Neural cell (in vitro differentiated cells): Measurements from ENCODE around the gene CAPN12. TPM values are rescaled to one million over a fixed set of nuclear protein-coding genes. Genes with fewer than 3 reads are reported as not detected.

Experiments used
- H2AFZ ChIP-seq: fragments of 200-600, 300-800 bp; sonication (generic), shearing (Covaris generic); 2 replicates; pipeline ENCODE4 v1.6.0; 2014; ENCODE audit warnings: low read depth, mild to moderate bottlenecking, antibody characterized with exemption, low read length, moderate library complexity
- H3F3A ChIP-seq: fragments of 200-600 bp; shearing (Covaris generic); 2 replicates; pipeline ENCODE4 v1.6.1; 2016; ENCODE audit warnings: mild to moderate bottlenecking, moderate library complexity, mixed read lengths, antibody characterized with exemption, low read length; ENCODE audit not compliant: insufficient read depth, poor library complexity, severe bottlenecking
- H3K27ac ChIP-seq: fragments of 200-600, 300-800 bp; sonication (generic), shearing (Covaris generic); 2 replicates; pipeline ENCODE4 v1.5.1; 2014; ENCODE audit warnings: mild to moderate bottlenecking, low read length, moderate library complexity
- H3K27me3 ChIP-seq: fragments of 300-800, 200-600 bp; sonication (generic), shearing (Covaris generic); 2 replicates; pipeline ENCODE4 v1.6.0; 2014; ENCODE audit warnings: mild to moderate bottlenecking, low read depth, low read length, moderate library complexity; ENCODE audit not compliant: insufficient read depth
- H3K36me3 ChIP-seq: fragments of 300-800, 200-600 bp; sonication (generic), shearing (Covaris generic); 2 replicates; pipeline ENCODE4 v1.5.1; 2014; ENCODE audit warnings: mild to moderate bottlenecking, antibody characterized with exemption, low read length, moderate library complexity; ENCODE audit not compliant: insufficient read depth
- H3K4me2 ChIP-seq: fragments of 300-800, 200-600 bp; sonication (generic), shearing (Covaris generic); 2 replicates; pipeline ENCODE4 v1.6.0; 2014; ENCODE audit warnings: mild to moderate bottlenecking, low read length
- H3K4me3 ChIP-seq: fragments of 300-800, 200-600 bp; sonication (generic), shearing (Covaris generic); 2 replicates; pipeline ENCODE4 v1.5.1; 2014; ENCODE audit warnings: mild to moderate bottlenecking, low read length, moderate library complexity
- H3K79me2 ChIP-seq: fragments of 200-600 bp; shearing (Covaris generic); replicated peaks from 2 replicates; pipeline ENCODE4 v1.6.0; 2014; ENCODE audit warnings: mild to moderate bottlenecking, low read length, moderate library complexity; ENCODE audit not compliant: insufficient read depth
- H3K9ac ChIP-seq: fragments of 300-800, 200-600 bp; sonication (generic), shearing (Covaris generic); 2 replicates; pipeline ENCODE4 v1.6.1; 2016; ENCODE audit warnings: mild to moderate bottlenecking, low read length, mixed read lengths
- H3K9me2 ChIP-seq: fragments of 200-600 bp; shearing (Covaris generic); 2 replicates; pipeline ENCODE4 v1.6.1; 2016; ENCODE audit warnings: mild to moderate bottlenecking, low read length, mixed read lengths; ENCODE audit not compliant: insufficient read depth
- H3K9me3 ChIP-seq: fragments of 200-600, 300-800 bp; sonication (generic), shearing (Covaris generic); 2 replicates; pipeline ENCODE4 v1.6.1; 2016; ENCODE audit warnings: mild to moderate bottlenecking, mixed run types, low read length, moderate library complexity, mixed read lengths
- H4K20me1 ChIP-seq: fragments of 200-600 bp; shearing (Covaris generic); 2 replicates; pipeline ENCODE4 v1.6.1; 2016; ENCODE audit warnings: mild to moderate bottlenecking, mixed run types; ENCODE audit not compliant: insufficient read depth
- CTCF ChIP-seq: fragments of 450-650 bp; IDR thresholded peaks from 2 replicates; pipeline ENCODE4 v1.5.1; 2014; ENCODE audit warnings: antibody characterized with exemption, mild to moderate bottlenecking, moderate library complexity; ENCODE audit not compliant: poor library complexity, severe bottlenecking
- EP300 ChIP-seq: fragments of 450-650 bp; conservative IDR thresholded peaks from 2 replicates; pipeline ENCODE4 v1.6.1; 2014; ENCODE audit warnings: antibody characterized with exemption, mild to moderate bottlenecking, moderate library complexity; ENCODE audit not compliant: poor library complexity, severe bottlenecking
- EZH2 ChIP-seq: fragments of 200-600, 300-800 bp; shearing (Covaris generic), sonication (generic); IDR thresholded peaks from 2 replicates; pipeline ENCODE4 v1.6.1; 2014; ENCODE audit warnings: antibody characterized with exemption, low read length, borderline replicate concordance, mild to moderate bottlenecking; ENCODE audit not compliant: insufficient read depth, poor library complexity, severe bottlenecking
- MXI1 ChIP-seq: fragments of 450-650 bp; conservative IDR thresholded peaks from 2 replicates; pipeline ENCODE4 v1.6.1; 2014; ENCODE audit warnings: antibody characterized with exemption, mild to moderate bottlenecking; ENCODE audit not compliant: poor library complexity, severe bottlenecking
- POLR2AphosphoS5 ChIP-seq: IDR thresholded peaks from 2 replicates; pipeline ENCODE4 v1.6.1; 2012
- RAD21 ChIP-seq: fragments of 450-650 bp; conservative IDR thresholded peaks from 2 replicates; pipeline ENCODE4 v1.6.1; 2014; ENCODE audit warnings: antibody characterized with exemption, mild to moderate bottlenecking, moderate library complexity
- SMC3 ChIP-seq: fragments of 450-650 bp; conservative IDR thresholded peaks from 2 replicates; pipeline ENCODE4 v1.6.1; 2014; ENCODE audit warnings: antibody characterized with exemption, mild to moderate bottlenecking, moderate library complexity; ENCODE audit not compliant: poor library complexity
- TAF1 ChIP-seq: IDR thresholded peaks from 2 replicates; pipeline ENCODE4 v1.6.1; 2012; ENCODE audit warnings: low read depth
- polyA plus RNA-seq: library from polyadenylated mRNA; depleted of rRNA; stranded (reverse); fragments of >200 nt; gene quantifications from 2 replicates; pipeline ENCODE4 v1.2.3, GENCODE V29; 2014
- TF ChIP-seq, protein P1 (sequence below): IDR thresholded peaks from 2 replicates; pipeline ENCODE4 v1.6.1; 2012; ENCODE audit warnings: borderline replicate concordance

CAPN12 gene
- polyA plus RNA-seq, 1 donor from 2014 or later: not detected

DNA sequence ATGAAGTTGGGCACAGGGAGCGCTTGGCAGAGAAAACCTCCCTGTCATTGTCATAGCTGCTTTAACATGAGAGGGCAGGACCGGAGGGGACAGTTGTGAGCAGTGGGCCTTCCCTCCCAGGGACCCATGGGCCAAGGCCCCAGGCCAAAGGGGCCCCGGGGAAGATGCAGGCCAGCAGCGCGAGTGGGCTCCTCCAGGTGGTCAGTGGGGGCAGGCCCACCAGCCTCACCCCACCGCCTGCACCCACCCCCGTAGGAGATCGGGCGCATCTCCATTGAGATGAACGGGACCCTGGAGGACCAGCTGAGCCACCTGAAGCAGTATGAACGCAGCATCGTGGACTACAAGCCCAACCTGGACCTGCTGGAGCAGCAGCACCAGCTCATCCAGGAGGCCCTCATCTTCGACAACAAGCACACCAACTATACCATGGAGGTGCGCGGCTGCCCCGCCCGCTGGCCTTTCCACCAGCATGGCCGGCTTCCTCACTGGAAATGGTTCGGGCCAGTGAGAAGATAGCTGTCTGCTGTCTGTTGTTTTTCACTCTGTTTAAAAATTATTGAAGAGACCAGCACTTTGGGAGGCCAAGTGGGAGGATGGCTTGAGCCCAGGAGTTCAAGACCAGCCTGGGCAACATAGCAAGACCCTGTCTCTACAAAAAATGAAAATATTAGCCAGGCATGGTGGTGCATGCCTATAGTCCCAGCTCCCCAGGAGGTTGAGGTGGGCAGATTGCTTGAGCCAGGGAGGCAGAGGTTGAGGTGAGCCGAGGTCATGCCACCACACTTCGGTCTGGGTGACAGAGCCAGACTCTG, 18.6 kb downstream of the CAPN12 start:
- no peak overlapping the region for H3K4me3 ChIP-seq
- H3K9me2 ChIP-seq: no peaks in the 10 kb centered on the region
- no peaks in the 10 kb centered on the region for H3F3A ChIP-seq
- H4K20me1 ChIP-seq: no peaks in the 10 kb centered on the region
- no peaks in the 10 kb centered on the region for H3K79me2 ChIP-seq
- no peaks in the 10 kb centered on the region for H3K27me3 ChIP-seq
- TF ChIP-seq POLR2AphosphoS5: no peak
- no peak overlapping the region for H3K9ac ChIP-seq
- H2AFZ ChIP-seq: no peak overlapping the region
- no peaks in the 10 kb centered on the region for H3K36me3 ChIP-seq
- H3K4me2 ChIP-seq: no peak overlapping the region
- no peak overlapping the region for H3K27ac ChIP-seq
- no peaks in the 10 kb centered on the region for H3K9me3 ChIP-seq

DNA sequence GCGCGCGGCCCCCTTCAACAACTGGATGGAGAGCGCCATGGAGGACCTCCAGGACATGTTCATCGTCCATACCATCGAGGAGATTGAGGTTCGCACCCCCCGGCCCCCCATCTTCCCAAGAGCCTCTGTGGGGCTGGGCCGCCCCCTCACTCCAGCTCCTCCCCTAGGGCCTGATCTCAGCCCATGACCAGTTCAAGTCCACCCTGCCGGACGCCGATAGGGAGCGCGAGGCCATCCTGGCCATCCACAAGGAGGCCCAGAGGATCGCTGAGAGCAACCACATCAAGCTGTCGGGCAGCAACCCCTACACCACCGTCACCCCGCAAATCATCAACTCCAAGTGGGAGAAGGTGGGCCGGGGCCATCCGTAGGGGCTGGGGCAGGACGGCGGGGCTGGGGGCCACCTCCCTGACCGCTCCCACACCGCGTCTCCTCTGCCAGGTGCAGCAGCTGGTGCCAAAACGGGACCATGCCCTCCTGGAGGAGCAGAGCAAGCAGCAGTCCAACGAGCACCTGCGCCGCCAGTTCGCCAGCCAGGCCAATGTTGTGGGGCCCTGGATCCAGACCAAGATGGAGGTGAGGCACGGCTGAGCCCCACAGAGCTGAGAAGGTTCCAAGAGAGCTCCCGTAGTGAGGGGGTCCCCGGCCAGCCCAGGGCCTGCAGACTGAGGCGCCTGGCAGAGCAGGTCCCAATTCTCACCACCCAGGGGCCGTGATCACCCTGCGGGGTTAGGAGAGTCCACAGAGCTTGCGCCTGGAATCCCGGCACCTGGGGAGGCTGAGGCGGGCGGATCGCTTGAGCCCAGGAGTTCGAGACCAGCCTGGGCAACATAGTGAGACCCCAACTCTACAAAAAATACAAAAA, 20.1 kb downstream of the CAPN12 start:
- no peaks in the 10 kb centered on the region for H4K20me1 ChIP-seq
- no peak overlapping the region for H3K4me2 ChIP-seq
- no peak overlapping the region for H3K27ac ChIP-seq
- no peaks in the 10 kb centered on the region for H3K9me2 ChIP-seq
- H3K27me3 ChIP-seq: no peaks in the 10 kb centered on the region
- no peak overlapping the region for H3K4me3 ChIP-seq
- TF ChIP-seq EZH2: no peak
- TF ChIP-seq MXI1: no peak
- TF ChIP-seq CTCF: no peak
- TF ChIP-seq SMC3: no peak
- no peak for TF ChIP-seq EP300
- TF ChIP-seq TAF1: no peak
- no peak for TF ChIP-seq POLR2AphosphoS5
- TF ChIP-seq, protein P1, sequence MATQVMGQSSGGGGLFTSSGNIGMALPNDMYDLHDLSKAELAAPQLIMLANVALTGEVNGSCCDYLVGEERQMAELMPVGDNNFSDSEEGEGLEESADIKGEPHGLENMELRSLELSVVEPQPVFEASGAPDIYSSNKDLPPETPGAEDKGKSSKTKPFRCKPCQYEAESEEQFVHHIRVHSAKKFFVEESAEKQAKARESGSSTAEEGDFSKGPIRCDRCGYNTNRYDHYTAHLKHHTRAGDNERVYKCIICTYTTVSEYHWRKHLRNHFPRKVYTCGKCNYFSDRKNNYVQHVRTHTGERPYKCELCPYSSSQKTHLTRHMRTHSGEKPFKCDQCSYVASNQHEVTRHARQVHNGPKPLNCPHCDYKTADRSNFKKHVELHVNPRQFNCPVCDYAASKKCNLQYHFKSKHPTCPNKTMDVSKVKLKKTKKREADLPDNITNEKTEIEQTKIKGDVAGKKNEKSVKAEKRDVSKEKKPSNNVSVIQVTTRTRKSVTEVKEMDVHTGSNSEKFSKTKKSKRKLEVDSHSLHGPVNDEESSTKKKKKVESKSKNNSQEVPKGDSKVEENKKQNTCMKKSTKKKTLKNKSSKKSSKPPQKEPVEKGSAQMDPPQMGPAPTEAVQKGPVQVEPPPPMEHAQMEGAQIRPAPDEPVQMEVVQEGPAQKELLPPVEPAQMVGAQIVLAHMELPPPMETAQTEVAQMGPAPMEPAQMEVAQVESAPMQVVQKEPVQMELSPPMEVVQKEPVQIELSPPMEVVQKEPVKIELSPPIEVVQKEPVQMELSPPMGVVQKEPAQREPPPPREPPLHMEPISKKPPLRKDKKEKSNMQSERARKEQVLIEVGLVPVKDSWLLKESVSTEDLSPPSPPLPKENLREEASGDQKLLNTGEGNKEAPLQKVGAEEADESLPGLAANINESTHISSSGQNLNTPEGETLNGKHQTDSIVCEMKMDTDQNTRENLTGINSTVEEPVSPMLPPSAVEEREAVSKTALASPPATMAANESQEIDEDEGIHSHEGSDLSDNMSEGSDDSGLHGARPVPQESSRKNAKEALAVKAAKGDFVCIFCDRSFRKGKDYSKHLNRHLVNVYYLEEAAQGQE: no peak
- TF ChIP-seq RAD21: no peak
- no peaks in the 10 kb centered on the region for H3K36me3 ChIP-seq
- H3K9me3 ChIP-seq: no peaks in the 10 kb centered on the region
- H2AFZ ChIP-seq: no peak overlapping the region
- H3K79me2 ChIP-seq: no peaks in the 10 kb centered on the region
- no peaks in the 10 kb centered on the region for H3F3A ChIP-seq
- H3K9ac ChIP-seq: no peak overlapping the region
